ENCODE results near the gene ADGRG1. TPM values are rescaled to one million over a fixed set of nuclear protein-coding genes. Genes with fewer than 3 reads are reported as not detected.
A peak's percentile ranks its signal among the peaks of the same experiment; 100 is the strongest.

ADGRG1 gene
- total and polyA plus RNA-seq, 2 experiments from 2014 or later, result 45.9 to 58.0 TPM

DNA sequence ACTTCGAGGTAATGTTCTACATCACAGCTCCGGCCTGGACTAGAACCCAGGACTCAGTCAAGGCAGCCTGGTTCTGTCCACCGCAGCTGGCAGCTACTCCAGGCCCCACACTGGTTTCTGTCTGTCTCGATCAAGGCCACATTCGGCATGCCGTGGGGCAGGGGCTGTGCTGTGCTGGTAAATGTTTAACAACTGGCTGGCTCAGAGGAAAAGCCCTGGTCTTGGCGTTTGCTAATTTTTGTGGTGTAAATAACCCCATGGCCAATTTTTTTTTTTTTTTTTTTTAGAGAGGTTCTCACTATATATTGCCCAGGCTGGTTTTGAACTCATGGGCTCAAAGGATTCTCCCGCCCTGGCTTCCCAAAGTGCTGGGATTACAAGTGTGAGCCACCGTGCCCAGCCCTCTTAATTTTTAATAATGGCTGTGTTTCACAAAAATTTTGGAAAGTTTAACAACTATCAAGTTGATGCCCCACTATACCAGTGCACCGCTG lies 65.8 kb downstream of the ADGRG1 start:
- Histone ChIP-seq H4K20me1 (ENCODE audit: insufficient read depth, poor library complexity, severe bottlenecking) (no peaks in the 10 kb centered on the region), H3K27me3 (no peaks in the 10 kb centered on the region), H3K79me2 (no peaks in the 10 kb centered on the region), H2AFZ (no peak overlapping the region), H3K36me3 (replicated peaks; ENCODE audit: insufficient read depth, low read depth) (no peaks in the 10 kb centered on the region), H3K4me1 (ENCODE audit: insufficient read depth) (peaks cover 7% of the 10 kb centered on the region), H3K27ac (no peak overlapping the region), H3K4me3 (no peak overlapping the region), H3K9me2 (replicated peaks; ENCODE audit: insufficient read depth) (no peaks in the 10 kb centered on the region), H3K9me3 (ENCODE audit: low read depth) (no peaks in the 10 kb centered on the region), H3K4me2 (peak overlapping the region; percentile 66)
- peak; percentile 40 for DNase-seq (ENCODE audit: low spot score)
- TF ChIP-seq EZH2 (IDR thresholded peaks at IDR 0.05; ENCODE audit: borderline replicate concordance), result no peak
- TF ChIP-seq, protein P1, sequence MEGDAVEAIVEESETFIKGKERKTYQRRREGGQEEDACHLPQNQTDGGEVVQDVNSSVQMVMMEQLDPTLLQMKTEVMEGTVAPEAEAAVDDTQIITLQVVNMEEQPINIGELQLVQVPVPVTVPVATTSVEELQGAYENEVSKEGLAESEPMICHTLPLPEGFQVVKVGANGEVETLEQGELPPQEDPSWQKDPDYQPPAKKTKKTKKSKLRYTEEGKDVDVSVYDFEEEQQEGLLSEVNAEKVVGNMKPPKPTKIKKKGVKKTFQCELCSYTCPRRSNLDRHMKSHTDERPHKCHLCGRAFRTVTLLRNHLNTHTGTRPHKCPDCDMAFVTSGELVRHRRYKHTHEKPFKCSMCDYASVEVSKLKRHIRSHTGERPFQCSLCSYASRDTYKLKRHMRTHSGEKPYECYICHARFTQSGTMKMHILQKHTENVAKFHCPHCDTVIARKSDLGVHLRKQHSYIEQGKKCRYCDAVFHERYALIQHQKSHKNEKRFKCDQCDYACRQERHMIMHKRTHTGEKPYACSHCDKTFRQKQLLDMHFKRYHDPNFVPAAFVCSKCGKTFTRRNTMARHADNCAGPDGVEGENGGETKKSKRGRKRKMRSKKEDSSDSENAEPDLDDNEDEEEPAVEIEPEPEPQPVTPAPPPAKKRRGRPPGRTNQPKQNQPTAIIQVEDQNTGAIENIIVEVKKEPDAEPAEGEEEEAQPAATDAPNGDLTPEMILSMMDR (IDR thresholded peaks at IDR 0.05; ENCODE audit: poor library complexity), result no peak
- TF ChIP-seq EZH2phosphoT487 (IDR thresholded peaks at IDR 0.05; ENCODE audit: low read depth, severe bottlenecking, unreplicated experiment), result no peak
- 47% methylated on average over 10 of the region's 10 CpGs for WGBS (ENCODE audit: low lambda C conversion rate, missing lambda C conversion rate)

DNA sequence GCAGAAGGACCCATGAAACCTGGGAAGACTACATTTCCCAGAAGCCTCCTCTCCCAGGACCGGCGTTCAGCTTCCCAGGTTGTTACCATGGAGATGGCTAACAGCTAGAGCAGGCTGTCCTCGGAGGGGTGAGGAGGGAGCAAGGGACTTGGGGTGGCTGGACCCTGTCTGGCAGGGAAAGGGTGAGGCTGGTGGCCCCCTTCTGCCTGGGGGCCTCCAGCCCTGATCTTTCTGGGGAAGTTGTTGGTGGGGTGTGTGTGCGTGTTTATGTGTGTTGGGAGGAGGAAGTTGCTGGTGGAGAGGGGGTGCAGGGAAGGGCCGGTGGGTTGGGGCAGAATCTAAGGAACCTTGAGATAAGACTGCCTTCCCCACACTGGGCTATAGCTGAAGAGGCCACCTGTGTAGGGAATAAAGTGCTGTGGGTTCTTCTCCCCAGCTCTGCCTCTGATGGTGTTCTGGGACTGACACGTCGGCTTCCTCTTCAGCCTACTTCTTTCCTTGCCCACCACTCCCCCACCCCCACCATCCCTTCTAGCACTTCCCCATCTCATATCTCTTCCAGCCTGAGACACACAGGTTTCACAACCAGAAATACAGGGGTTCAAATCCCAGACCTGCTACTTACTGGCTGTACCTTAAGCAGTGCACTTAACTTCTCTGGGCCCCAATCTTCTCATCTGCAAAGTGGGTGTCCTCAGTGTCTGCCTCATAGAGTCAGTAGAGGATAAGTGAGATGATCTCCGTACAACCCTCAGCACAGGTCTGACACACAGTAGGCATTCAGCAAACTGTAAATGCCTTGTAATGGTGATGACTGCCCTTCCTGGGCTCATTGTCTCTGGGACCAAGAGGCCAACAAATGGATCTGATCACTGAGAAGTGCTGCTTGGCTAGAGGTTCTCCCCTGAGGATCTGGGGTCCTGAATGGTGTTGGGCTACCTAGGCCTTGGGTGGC lies 66.6 kb downstream of the ADGRG1 start, which contains the start of gene DRC7:
DRC7 (plus strand) TSS at position 82 of the 955 bp plus-strand sequence. CDS start 3,144 bp downstream, outside the sequence.
- Histone ChIP-seq H3K9me3 (ENCODE audit: low read depth) (no peaks in the 10 kb centered on the region), H3K27me3 (no peaks in the 10 kb centered on the region), H3K4me2 (peak within 1 kb of the TSS; percentile 66), H3K4me1 (ENCODE audit: insufficient read depth) (no peaks in the 10 kb centered on the region), H3K36me3 (replicated peaks; ENCODE audit: insufficient read depth, low read depth) (no peaks in the 10 kb centered on the region), H3K27ac (no peak within 1 kb of the TSS), H3K4me3 (no peak within 1 kb of the TSS), H2AFZ (no peak within 1 kb of the TSS), H4K20me1 (ENCODE audit: insufficient read depth, poor library complexity, severe bottlenecking) (no peaks in the 10 kb centered on the region), H3K79me2 (no peaks in the 10 kb centered on the region), H3K9me2 (replicated peaks; ENCODE audit: insufficient read depth) (no peaks in the 10 kb centered on the region)
- TF ChIP-seq EZH2 (IDR thresholded peaks at IDR 0.05; ENCODE audit: borderline replicate concordance), result no peak
- no peak for TF ChIP-seq EZH2phosphoT487 (IDR thresholded peaks at IDR 0.05; ENCODE audit: low read depth, severe bottlenecking, unreplicated experiment)
- TF ChIP-seq, protein P1 (IDR thresholded peaks at IDR 0.05; ENCODE audit: poor library complexity), result no peak
- 32% methylated on average over 6 of the region's 8 CpGs for WGBS (ENCODE audit: low lambda C conversion rate, missing lambda C conversion rate)
- peak; percentile 79 for DNase-seq (ENCODE audit: low spot score)

DNA sequence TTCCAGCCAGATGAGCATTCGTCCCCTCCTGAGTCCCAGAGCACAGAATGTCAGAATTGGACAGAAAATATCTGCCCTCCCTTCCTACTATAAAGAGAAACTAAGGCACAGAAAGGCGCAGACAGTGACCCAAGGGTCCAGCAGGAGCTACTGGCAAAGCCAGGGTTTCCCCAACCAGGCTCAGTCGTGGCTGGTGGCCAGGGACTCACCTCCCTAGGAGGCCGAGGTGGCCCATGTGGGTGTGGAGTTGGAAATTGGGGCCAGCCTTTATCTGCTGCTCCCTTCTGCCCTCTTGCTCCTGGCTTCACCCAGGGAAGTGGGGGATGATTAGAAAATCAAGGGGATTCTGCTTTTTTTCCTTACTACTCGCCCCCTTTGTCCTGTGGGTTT lies 67.2 kb downstream of the ADGRG1 start:
- H3K4me1 ChIP-seq (ENCODE audit: insufficient read depth), result peaks cover 5% of the 10 kb centered on the region
- H3K4me2 ChIP-seq, result no peak overlapping the region
- H4K20me1 ChIP-seq (ENCODE audit: insufficient read depth, poor library complexity, severe bottlenecking), result no peaks in the 10 kb centered on the region
- no peak for DNase-seq (ENCODE audit: low spot score)
- H3K9me2 ChIP-seq (replicated peaks; ENCODE audit: insufficient read depth), result no peaks in the 10 kb centered on the region
- TF ChIP-seq EZH2phosphoT487 (IDR thresholded peaks at IDR 0.05; ENCODE audit: low read depth, severe bottlenecking, unreplicated experiment), result no peak
- TF ChIP-seq EZH2 (IDR thresholded peaks at IDR 0.05; ENCODE audit: borderline replicate concordance), result no peak
- TF ChIP-seq, protein P1 (IDR thresholded peaks at IDR 0.05; ENCODE audit: poor library complexity), result no peak
- H3K79me2 ChIP-seq, result no peaks in the 10 kb centered on the region
- no peak overlapping the region for H3K27ac ChIP-seq
- WGBS (ENCODE audit: low lambda C conversion rate, missing lambda C conversion rate), result 86% methylated on average over 5 of the region's 5 CpGs
- H3K36me3 ChIP-seq (replicated peaks; ENCODE audit: insufficient read depth, low read depth), result no peaks in the 10 kb centered on the region
- no peak overlapping the region for H2AFZ ChIP-seq
- H3K4me3 ChIP-seq, result no peak overlapping the region
- H3K9me3 ChIP-seq (ENCODE audit: low read depth), result no peaks in the 10 kb centered on the region
- H3K27me3 ChIP-seq, result no peaks in the 10 kb centered on the region
